ENCODE data around the gene CD28.
A peak's percentile ranks its signal among the peaks of the same experiment; 100 is the strongest.

CD28 gene

GRCh38 chr2:203719456-203720410 is 13.3 kb downstream of the CD28 start:
- DNase-seq, result no peak

GRCh38 chr2:203720915-203721672 is 14.7 kb downstream of the CD28 start:
- DNase-seq, result no peak

GRCh38 chr2:203721781-203722300 is 15.4 kb downstream of the CD28 start:
- no peak for DNase-seq

- DNase-seq, result no peak
Measured at GRCh38 chr2:203722411-203722810, 16.0 kb downstream of the CD28 start.

GRCh38 chr2:203728321-203728720 is 21.9 kb downstream of the CD28 start:
- DNase-seq, result no peak

- no peak for DNase-seq
Measured at GRCh38 chr2:203730076-203730729, 23.8 kb downstream of the CD28 start.

GRCh38 chr2:203730883-203731282 is 24.4 kb downstream of the CD28 start:
- no peak for DNase-seq

- no peak for DNase-seq
Measured at GRCh38 chr2:203732092-203732952, 25.9 kb downstream of the CD28 start.

- no peak for DNase-seq
Measured at GRCh38 chr2:203732953-203733510, 26.6 kb downstream of the CD28 start.

- DNase-seq, result no peak
Measured at GRCh38 chr2:203733684-203734083, 27.2 kb downstream of the CD28 start.

GRCh38 chr2:203734276-203734983 is 28.0 kb downstream of the CD28 start:
- DNase-seq, result no peak

- no peak for DNase-seq
Measured at GRCh38 chr2:203737360-203737759, 30.9 kb downstream of the CD28 start.

- DNase-seq, result peak in 1 of 2 donors; percentile 33
Measured at GRCh38 chr2:203739351-203739750, 32.9 kb downstream of the CD28 start.

- peak; percentile 50 for DNase-seq
Measured at GRCh38 chr2:203740871-203741281, 34.4 kb downstream of the CD28 start.

GRCh38 chr2:203741566-203741965 is 35.1 kb downstream of the CD28 start:
- DNase-seq, result no peak

GRCh38 chr2:203743441-203743981 is 37.1 kb downstream of the CD28 start:
- DNase-seq, result no peak

- DNase-seq, result no peak
Measured at GRCh38 chr2:203744091-203744490, 37.7 kb downstream of the CD28 start.

- no peak for DNase-seq
Measured at GRCh38 chr2:203745267-203745666, 38.8 kb downstream of the CD28 start.

- no peak for DNase-seq
Measured at GRCh38 chr2:203748331-203749126, 42.1 kb downstream of the CD28 start.

All from activated CD4-positive, alpha-beta T cell treated with anti-CD3 and anti-CD28 coated beads for 4 hours (primary cell).